Measurements from ENCODE around the gene SNRPB2.

SNRPB2 gene

DNA sequence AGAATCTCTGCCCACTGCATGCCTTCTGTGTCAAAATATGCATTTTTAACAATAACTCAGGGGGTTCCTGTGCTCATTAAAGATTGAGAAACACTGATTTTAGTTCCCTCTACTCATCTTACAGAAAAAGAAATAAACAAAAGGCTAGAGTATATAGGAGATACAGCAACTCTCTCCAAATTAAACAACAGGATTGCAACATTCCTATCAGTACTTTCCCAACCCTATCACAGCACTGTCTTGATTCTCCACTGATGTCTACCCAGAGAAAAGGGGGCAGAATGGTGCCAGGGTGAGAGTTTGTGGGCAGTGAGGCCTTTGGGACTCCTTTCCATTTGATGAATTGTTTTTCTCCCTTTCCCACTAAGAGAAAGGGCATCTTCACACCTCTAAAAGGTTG lies 23.1 kb downstream of the SNRPB2 start:
- TF ChIP-seq, protein P1, sequence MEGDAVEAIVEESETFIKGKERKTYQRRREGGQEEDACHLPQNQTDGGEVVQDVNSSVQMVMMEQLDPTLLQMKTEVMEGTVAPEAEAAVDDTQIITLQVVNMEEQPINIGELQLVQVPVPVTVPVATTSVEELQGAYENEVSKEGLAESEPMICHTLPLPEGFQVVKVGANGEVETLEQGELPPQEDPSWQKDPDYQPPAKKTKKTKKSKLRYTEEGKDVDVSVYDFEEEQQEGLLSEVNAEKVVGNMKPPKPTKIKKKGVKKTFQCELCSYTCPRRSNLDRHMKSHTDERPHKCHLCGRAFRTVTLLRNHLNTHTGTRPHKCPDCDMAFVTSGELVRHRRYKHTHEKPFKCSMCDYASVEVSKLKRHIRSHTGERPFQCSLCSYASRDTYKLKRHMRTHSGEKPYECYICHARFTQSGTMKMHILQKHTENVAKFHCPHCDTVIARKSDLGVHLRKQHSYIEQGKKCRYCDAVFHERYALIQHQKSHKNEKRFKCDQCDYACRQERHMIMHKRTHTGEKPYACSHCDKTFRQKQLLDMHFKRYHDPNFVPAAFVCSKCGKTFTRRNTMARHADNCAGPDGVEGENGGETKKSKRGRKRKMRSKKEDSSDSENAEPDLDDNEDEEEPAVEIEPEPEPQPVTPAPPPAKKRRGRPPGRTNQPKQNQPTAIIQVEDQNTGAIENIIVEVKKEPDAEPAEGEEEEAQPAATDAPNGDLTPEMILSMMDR (IDR thresholded peaks at IDR 0.05; ENCODE audit: extremely low read depth, insufficient read depth, missing control alignments) = no peak
- in situ Hi-C loops (cut with MboI; ENCODE audit: low pct_unique_long_range_greater_than_20kb, low sequenced_read_pairs, unreplicated experiment) = loop anchor here (25.0 kb wide), 1 partner anchor 216 kb away; no protein-coding TSS in a partner anchor
- no peak for DNase-seq (ENCODE audit: low spot score)

DNA sequence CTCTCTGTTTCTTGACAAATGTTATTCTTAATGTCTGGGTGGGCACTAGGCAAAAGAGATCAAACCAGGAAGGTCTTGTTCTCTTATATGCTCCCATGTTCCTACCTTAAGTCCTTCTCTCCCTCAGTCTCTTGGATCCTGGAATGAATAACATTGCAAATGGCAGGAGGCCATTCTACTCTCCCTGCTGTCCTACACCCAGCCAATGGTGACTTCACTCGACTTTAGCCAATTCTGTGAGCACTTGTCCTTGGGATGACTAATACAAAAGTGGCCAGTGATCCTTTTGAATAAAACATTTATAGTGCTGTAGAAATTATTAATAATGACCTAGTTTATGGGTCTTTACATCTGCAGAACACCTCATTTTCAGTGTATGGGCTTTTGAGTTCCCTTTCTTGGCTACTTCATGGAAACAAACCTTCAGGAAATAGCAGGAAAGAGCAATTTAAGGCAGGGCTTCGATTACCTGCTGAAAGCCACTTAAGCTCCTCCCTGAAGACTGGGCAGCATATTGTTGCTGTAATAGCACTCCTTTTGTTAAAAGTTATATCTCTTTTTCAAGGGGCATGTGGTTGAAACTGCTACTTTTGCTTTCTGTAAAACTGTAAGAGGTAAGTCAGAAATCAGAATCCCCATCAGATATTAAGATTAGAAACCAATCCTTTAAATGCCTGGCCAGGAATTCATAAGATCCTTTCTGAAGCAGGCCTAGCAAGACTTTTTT lies 28.8 kb downstream of the SNRPB2 start:
- in situ Hi-C loops (cut with MboI; ENCODE audit: low pct_unique_long_range_greater_than_20kb, low sequenced_read_pairs, unreplicated experiment) = loop anchor here (25.0 kb wide), 1 partner anchor 221 kb away; no protein-coding TSS in a partner anchor
- TF ChIP-seq, protein P1 (IDR thresholded peaks at IDR 0.05; ENCODE audit: extremely low read depth, insufficient read depth, missing control alignments) = no peak
- no peak for DNase-seq (ENCODE audit: low spot score)

DNA sequence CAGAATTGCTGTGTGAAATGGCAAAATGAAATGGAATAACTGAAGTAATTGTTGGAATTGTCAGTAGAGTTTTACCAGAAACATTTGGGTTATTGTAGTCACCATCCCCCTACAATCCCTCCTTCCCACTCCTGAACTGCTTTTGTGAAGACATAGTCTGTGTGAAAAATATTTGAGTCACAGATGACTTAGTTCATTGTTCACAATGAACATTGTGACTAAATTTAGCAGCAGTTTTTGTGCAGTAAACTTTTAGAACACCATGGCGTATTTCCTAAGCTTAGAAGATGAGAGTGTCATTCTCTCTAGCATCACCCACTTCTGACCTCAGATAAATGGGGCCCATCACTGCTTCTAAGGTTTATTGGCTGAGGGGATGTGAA lies 29.3 kb downstream of the SNRPB2 start:
- TF ChIP-seq, protein P1 (IDR thresholded peaks at IDR 0.05; ENCODE audit: extremely low read depth, insufficient read depth, missing control alignments) = no peak
- in situ Hi-C loops (cut with MboI; ENCODE audit: low pct_unique_long_range_greater_than_20kb, low sequenced_read_pairs, unreplicated experiment) = loop anchor here (25.0 kb wide), 1 partner anchor 222 kb away; no protein-coding TSS in a partner anchor
- no peak for DNase-seq (ENCODE audit: low spot score)

DNA sequence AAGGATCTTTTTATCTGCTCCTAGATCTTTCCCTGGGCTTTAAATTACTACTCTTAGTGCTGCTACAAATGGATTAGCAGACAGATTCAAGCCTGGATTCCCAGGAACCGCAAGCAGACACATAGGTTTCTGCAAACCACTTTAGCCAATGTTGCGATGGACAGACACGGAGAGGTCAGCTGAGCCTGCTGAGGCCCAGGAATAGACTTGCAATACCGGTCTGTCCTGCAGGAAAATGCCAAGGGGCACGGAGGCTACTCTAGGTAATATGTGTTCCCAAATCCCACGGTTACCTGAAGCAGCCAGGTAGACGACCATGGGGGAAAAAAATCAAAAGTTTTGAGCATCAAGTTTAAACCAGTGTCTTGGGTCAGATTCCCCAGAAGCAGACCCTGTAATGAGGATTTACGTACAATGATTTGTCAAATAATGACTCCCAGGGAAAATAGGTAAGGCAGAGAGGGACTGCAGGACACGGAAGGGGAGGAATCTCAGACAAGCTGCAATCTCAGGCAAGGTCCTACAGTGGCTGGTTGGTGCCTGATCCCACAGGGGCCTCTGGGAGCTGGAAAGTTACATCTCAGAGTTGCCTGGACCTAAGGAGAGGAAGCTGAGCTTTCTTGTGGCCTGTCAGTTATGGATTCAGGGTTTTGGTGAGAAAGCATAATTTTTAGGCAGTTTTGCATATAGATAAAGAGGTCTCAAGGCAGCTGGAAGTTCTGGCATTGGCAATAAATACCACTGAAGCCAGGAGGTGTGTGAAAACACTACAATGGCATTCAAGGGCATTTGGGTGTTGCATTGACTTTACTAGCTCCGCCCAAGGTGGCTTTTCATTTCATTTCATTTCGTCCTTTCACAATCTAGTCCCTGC lies 30.8 kb downstream of the SNRPB2 start:
- TF ChIP-seq, protein P1 (IDR thresholded peaks at IDR 0.05; ENCODE audit: extremely low read depth, insufficient read depth, missing control alignments) = no peak
- in situ Hi-C loops (cut with MboI; ENCODE audit: low pct_unique_long_range_greater_than_20kb, low sequenced_read_pairs, unreplicated experiment) = loop anchor here (25.0 kb wide), 1 partner anchor 223 kb away; no protein-coding TSS in a partner anchor
- DNase-seq (ENCODE audit: low spot score) = no peak

DNA sequence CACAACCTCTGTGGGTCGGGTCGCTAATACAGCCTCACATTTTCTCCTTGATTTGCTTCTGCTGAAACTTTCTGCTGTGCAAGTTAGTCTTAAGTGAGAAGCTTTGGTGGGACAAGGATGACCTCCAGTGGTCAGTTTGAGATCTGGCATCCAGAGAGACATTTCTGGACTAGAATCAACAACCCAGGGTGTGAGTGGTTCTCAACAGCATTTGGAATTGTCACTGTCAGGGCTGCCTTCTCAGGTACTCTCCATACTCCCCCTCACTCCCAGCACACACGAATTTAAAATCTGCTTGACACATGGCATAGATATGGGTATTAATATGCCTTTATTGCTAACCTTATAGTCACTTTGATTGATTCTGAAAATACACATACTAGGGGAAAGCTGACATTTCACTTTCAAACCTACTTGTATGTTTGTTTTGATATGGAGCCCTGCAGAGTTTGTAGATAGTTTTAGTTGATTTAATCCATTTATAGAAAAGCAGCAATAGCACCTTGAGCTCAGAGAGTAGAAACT lies 31.5 kb downstream of the SNRPB2 start:
- in situ Hi-C loops (cut with MboI; ENCODE audit: low pct_unique_long_range_greater_than_20kb, low sequenced_read_pairs, unreplicated experiment) = loop anchor here (25.0 kb wide), 1 partner anchor 224 kb away; no protein-coding TSS in a partner anchor
- DNase-seq (ENCODE audit: low spot score) = peak; percentile 43
- TF ChIP-seq, protein P1 (IDR thresholded peaks at IDR 0.05; ENCODE audit: extremely low read depth, insufficient read depth, missing control alignments) = peak; percentile 77

DNA sequence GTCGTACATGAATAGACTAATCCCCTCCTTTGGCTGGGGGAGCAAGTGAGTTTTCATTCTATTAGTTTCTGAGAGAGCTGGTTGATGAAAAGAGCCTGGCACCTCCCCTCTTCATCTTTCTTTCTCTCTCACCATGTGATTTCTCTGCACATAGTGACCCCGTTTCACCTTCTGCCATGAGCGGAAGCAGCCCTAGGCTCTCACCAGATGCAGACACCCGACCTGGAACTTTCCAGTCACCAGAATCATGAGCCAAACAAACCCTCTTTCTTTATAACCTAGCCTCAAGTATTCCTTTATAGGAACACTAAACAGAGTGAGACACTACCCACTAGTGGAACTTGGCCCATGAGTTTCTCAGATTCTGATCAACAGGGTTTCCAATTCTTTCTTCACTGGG lies 34.7 kb downstream of the SNRPB2 start:
- in situ Hi-C loops (cut with MboI; ENCODE audit: low pct_unique_long_range_greater_than_20kb, low sequenced_read_pairs, unreplicated experiment) = loop anchor here (25.0 kb wide), 1 partner anchor 227 kb away; no protein-coding TSS in a partner anchor
- DNase-seq (ENCODE audit: low spot score) = no peak
- TF ChIP-seq, protein P1 (IDR thresholded peaks at IDR 0.05; ENCODE audit: extremely low read depth, insufficient read depth, missing control alignments) = no peak
